ENCODE measurements around the gene MAP6.

The MAP6 gene

GRCh38 chr11:75665990-75666389 is 2.8 kb downstream of the MAP6 start:
- DNase-seq: no peak

GRCh38 chr11:75665126-75665525 is 3.7 kb downstream of the MAP6 start:
- no peak for DNase-seq

GRCh38 chr11:75664389-75664788 is 4.4 kb downstream of the MAP6 start:
- DNase-seq: no peak

- no peak for DNase-seq
These were observed 5.0 kb downstream of the MAP6 start for GRCh38 chr11:75663808-75664207.

DNA sequence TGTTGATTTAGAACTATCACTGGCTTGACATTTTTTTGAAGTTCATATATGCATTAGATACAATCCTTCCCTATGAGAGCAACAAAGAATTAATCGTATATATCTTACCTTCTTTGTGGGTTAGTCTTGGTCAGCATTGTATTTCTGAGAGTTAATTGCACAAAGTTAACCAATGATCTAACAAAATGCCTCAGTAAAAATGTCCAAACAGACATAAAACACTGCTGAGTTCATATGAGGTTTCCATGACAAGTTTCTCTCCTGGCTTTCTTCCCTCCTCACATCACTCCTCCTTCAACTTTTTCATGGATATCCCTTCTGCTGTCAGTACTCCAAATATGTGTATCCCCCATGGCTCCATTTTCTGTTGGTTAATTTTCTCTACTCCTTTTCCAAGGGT is 9.0 kb downstream of the MAP6 start:
- DNase-seq: no peak

DNA sequence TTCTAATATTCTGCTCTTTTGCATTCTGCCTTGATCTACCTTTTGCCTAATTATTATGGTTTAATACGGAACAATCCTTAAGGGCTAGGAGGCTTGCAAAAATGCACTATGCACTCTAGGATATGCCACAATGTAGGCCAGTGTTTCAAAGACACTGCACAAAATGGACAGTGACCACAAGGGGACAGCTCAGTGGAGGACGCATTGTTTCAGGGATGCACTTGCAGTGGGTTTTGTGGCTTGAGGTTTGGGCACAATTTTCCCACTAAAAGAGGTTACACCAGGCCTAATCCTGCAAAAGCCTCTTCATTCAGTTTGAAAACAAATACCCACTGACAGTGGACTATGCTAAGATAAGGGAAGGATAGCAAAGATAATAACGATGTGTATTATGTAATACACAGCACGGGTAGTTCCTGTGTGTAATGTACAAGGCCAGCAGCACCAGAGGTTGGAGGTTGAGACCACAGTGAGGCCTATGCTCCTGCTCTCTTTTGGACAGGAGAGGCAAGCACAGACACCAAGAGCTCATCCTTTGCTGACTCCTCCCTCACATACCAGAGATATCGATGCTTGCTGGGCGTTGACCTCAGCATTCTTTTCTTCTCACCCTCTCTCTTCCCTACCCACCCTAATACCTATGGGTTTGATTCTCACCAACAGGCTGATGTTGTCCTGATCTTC is 12.7 kb downstream of the MAP6 start:
- DNase-seq: no peak

DNA sequence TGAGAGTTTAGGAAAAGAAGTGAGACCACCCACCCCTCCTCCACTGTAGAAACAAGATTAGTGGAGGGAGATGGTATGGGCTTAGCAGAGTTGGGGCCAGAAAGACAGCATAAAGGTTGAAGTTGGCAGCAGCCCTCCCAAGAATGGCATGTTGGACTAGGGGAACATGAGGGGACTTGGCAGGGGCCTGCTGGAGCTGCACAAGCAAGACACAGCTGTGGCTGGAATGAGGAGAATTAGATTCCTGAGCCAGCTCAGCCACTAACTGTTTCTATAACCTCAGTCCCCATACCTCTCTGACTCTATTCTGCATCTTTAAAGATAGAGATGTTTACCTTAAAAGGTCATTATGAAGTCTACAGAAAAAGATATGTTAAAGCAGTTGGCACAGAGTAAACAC is 13.2 kb downstream of the MAP6 start:
- DNase-seq: no peak

GRCh38 chr11:75654314-75654713 is 14.5 kb downstream of the MAP6 start:
- DNase-seq: no peak

DNA sequence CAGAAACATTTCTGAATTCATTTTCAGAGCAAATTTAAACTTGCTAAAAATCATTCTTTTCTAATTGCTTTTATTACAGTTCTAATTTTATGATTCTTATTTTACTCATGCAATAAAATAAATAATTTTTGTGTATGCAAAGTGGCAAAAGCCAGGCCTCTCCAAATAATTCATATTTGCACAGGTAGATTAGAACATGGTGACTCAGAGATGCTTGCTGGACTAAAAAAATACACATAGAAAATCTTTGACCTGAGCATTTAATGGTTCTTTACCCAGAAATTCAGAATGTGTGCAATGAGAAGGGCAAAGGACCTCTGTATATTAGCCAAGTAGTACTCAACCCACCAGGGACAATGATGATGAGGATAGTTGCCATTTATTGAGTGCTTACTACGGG is 15.3 kb downstream of the MAP6 start:
- no peak for DNase-seq

DNA sequence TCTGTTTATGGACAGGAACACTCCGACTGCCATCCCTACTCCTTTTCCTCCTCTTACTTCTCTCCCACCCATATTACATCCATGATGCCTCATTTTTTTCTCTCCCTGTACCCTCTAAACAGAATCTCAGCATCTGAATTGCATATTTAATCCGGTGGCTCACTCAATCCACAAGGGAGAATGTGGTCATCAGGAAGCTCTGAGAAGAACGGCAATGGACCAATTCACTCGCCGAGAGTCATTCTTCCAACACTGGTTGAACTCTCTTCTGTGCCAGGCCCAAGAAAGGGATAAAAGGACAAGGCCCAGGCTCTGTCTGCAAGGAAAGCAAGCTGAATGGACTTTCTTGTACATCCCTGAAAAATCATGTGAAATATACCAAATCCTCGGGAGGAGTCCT is 15.9 kb downstream of the MAP6 start:
- DNase-seq: no peak

DNA sequence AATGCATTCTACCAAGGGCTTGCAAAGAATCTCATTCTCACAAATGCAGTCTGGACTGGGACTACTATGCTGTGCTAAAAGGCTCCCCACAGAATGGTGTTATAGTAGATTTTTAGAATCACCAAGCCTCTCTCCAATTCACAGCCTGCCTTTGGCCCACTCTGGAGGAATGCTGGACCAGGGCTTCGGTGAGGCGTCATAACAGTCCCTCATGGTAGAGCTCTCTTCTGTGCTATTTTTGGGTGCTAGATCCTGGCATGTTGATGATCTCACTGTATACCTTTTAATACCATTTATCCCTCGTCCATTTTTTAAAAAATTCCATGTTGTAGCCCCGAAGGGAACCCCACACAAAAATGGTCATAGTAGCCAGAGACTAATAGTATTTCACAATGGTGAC is 17.6 kb downstream of the MAP6 start:
- DNase-seq: no peak

GRCh38 chr11:75650167-75650723 is 18.6 kb downstream of the MAP6 start:
- DNase-seq: no peak

DNA sequence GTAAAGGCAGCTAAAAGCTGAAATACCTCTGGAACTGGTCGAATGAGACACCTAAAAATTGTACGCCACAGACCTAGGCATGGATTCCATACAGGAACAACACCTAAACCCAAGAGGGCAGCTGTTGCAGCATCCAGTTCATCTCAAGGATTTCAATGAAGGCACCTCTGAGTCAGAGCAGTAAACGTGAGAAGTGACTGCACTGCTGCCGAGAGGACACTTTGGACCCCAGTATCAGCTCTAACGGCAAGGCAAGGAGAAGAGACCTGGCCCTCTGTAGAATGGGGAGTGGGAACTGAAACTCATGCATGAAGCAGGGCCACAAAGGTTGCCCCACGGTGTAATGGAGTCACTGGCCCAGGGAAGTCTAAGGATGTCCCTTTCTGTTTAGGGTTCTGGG is 23.9 kb downstream of the MAP6 start:
- no peak for DNase-seq

DNA sequence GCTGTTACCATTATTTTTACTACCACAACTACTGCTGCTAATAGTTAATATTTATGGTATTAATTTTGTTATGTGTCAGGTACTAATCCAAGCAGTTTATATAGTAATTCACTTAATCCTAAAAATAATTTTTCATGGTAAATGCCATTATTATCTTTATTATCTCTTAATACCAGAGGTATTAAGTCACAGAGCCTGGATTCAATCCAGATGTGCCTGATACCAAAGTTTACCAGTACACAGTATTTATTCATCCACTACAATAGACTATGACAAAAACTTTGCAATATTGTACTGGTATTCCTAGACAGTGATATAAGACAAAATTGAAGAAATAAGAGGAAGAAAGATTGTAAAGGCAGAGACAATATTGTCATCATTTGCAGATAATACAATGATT is 24.5 kb downstream of the MAP6 start:
- no peak for DNase-seq

DNA sequence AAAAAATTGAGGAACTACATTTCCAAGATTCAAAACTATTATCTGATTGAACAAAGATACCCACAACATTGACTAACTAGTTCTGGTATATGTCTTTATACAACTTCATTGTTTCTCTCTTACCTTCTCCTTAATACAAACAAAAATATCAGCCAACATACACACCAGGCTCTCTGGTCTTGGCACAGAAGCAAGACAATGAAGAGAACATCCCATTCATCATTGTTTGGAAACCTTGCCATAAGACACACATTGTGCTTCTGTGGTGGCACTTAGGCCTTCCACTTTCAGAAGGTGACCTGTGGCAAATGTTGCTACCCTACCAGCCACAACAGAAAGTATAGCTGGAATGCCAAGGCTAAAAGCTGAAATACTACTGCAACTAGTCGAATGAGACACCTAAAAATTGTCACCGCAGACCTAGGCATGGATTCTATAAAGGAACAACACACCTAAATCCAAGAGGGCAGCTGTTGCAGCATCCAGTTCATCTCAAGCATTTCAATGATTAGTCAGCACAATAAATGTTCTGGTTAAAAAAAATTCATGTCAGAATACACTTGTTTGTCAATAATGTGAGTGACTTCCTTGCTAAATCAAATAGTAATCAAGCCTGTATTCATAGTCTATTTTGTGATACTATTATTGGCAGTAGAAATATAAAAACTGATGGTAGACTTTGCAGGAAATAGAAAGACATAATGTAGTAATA is 26.3 kb downstream of the MAP6 start:
- no peak for DNase-seq

DNA sequence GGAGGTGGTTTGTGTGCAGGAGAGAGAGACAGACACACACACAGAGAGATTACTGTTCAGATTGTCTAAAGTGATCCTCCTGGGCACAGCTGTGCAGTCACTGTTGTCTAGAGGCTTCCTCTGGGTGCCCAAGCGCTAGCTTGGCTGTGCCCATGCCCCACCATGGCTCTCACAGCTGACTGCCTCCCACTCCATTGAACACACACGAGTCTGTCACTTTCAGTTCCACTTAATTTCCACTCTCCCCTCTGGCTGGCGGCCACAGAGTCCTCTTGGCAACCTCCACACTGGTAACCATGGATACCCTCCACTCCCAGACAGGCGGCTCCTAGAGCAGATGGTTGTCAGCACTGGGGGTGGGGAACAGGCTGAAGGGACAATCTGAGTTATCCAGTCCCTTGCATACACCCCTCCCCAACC is 29.1 kb downstream of the MAP6 start:
- no peak for DNase-seq

DNA sequence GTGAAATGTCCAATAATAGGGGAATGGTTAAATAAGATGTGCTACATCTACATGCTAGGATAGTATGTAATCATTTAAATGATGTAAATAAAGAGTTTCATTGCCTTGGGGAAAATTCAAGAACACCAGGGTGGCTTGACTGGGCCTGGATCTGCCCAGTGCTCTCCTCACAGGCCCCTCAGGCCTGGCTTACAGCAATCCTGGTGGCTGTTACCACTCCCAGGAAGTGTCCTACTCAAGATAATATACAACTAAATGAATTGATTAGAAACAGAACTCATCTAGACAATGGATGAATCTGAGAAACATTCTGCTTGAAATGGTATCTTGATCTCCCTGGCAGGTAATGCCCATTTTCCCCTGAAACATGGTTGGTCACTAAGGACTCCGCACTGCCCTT is 30.8 kb downstream of the MAP6 start:
- no peak for DNase-seq

GRCh38 chr11:75635066-75635862 is 33.6 kb downstream of the MAP6 start:
- no peak for DNase-seq

GRCh38 chr11:75633409-75634066 is 35.3 kb downstream of the MAP6 start:
- DNase-seq: no peak

DNA sequence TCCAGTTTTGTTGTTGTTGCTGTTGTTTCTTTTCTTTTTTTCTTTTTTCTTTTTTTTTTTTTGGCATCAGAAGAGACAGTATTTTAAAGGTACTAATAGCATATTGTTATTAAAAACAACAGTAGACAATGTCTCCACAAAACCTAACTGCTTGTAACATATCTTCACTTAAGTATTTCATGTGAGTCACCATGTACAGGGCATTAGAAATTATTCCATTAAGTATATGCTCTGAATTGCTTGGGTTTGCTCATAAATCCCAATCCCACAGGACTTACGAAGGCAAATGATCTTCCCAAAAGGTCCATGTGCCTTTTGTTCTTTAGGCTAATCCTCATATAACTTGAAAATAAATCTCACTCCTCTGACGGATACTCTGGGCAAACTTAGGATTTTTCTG is 35.9 kb downstream of the MAP6 start:
- DNase-seq: no peak

- no peak for DNase-seq
These were observed 36.4 kb downstream of the MAP6 start for GRCh38 chr11:75632450-75632849.

DNA sequence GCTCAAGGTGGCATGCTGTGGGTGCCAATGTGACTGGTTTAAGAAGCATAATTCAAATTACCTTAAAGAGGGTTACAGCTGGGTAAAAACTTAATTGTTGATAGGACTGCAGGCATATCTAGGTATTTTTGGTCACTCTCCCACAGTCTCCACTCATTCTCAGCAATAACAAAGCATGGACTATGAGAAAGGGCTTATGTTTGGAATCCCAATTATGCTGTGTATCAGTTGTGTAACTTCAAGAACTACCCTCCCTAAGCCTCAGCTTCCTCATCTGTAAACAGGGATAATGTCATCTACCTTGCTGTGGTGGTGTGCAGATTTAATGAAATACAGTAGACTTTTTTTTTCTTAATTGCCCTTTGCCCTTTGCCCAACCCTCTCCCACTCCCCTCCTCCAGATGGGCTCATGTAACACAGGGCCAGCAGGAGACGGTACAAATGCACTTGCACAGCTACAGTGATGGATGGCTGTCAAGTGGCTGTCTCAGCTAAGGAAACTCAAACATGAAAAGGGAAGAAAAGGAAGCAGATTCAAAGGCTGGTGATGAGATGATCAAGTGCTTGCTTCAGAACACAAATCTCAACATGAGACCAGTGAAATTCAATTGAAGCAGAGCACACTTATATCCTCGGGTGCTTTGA is 37.6 kb downstream of the MAP6 start:
- no peak for DNase-seq

Measured in stimulated activated CD4-positive, alpha-beta T cell treated with anti-CD3 and anti-CD28 coated beads, Interleukin-12 subunit alpha, Interleukin-12 subunit beta, amount 100 ng/mL, for 4 hours (primary cell).